Measurements from ENCODE around the gene MACROD1. TPM values are rescaled to one million over a fixed set of nuclear protein-coding genes. Genes with fewer than 3 reads are reported as not detected.

The MACROD1 gene
- total and polyA plus RNA-seq, 7 donors = 14.2 to 33.9 (median 23.3) TPM

DNA sequence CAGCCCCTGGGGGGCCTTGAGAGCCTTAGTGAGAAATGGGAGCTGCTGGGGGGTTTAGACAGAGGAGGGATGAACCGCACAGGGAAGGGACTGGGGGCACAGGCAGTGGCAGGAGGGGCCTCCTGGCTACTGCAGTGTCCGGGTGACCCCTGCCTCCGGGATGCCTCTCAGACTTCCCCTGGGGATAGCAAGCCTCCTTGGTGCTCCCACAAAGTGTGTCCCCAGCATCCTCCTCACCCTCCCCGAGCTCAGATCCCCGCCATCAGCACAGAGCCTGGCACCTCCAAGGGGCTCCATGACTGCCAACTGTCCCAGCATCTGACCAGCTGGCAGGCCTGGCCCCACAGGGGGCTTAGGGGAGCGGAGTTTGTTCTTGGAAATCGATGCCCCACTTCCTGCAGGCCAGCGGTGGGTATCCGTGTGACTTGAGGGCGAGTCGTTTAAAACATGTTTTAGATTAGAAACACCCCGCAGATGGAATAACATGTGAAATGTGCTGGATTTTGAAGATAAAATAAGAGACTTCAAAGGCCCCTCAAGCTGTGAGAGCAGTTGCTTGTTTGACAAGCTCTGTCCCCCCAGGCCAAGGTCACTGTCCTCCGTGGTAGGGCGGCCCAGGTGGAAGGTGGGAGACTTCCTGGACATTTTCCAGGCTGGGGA, 143.7 kb downstream of the MACROD1 start:
- Histone ChIP-seq H3K4me1 (no peaks in the 10 kb centered on the region), H3K27ac (no peak overlapping the region), H3K9me3 (no peaks in the 10 kb centered on the region), H3K36me3 (no peaks in the 10 kb centered on the region), H3K4me3 (no peak overlapping the region), H3K27me3 (no peaks in the 10 kb centered on the region)
- intact Hi-C loops (cut with DNase I) = no loop called here
- no peak for TF ChIP-seq POLR2AphosphoS5 (IDR thresholded peaks at IDR 0.05)
- TF ChIP-seq, protein P1, sequence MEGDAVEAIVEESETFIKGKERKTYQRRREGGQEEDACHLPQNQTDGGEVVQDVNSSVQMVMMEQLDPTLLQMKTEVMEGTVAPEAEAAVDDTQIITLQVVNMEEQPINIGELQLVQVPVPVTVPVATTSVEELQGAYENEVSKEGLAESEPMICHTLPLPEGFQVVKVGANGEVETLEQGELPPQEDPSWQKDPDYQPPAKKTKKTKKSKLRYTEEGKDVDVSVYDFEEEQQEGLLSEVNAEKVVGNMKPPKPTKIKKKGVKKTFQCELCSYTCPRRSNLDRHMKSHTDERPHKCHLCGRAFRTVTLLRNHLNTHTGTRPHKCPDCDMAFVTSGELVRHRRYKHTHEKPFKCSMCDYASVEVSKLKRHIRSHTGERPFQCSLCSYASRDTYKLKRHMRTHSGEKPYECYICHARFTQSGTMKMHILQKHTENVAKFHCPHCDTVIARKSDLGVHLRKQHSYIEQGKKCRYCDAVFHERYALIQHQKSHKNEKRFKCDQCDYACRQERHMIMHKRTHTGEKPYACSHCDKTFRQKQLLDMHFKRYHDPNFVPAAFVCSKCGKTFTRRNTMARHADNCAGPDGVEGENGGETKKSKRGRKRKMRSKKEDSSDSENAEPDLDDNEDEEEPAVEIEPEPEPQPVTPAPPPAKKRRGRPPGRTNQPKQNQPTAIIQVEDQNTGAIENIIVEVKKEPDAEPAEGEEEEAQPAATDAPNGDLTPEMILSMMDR (IDR thresholded peaks at IDR 0.05) = no peak
- no peak for TF ChIP-seq EP300 (IDR thresholded peaks at IDR 0.05)
- no peak for TF ChIP-seq POLR2A (IDR thresholded peaks at IDR 0.05)
- WGBS, 2 donors = 90 to 91% methylated on average over 14 of the region's 14 CpGs
- DNase-seq = no peak

DNA sequence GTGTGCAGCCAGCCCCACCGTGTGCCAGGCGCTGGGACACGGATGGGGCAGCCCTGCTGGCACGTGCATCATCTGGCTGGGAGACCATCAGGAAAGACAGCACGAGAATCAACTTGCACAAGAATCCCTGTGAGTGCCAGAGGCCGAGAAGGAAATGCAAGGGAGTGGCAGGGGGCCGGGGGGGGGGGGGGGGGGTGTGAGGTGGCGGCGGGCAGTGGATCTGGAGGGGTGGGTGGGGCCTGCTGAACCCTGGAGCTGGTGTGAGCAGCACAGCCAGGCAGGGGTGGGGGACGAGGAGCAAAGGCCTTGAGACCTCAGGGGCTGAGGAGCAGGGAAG, 144.2 kb downstream of the MACROD1 start:
- no peaks in the 10 kb centered on the region for H3K36me3 ChIP-seq
- no peak for DNase-seq
- no peaks in the 10 kb centered on the region for H3K27me3 ChIP-seq
- no peak overlapping the region for H3K4me3 ChIP-seq
- intact Hi-C loops (cut with DNase I) = no loop called here
- H3K9me3 ChIP-seq = no peaks in the 10 kb centered on the region
- no peaks in the 10 kb centered on the region for H3K4me1 ChIP-seq
- TF ChIP-seq, protein P1 (IDR thresholded peaks at IDR 0.05) = no peak
- TF ChIP-seq POLR2A (IDR thresholded peaks at IDR 0.05) (no peak), POLR2AphosphoS5 (IDR thresholded peaks at IDR 0.05) (no peak), EP300 (IDR thresholded peaks at IDR 0.05) (no peak)
- H3K27ac ChIP-seq = no peak overlapping the region
- WGBS, 2 donors = 56 to 69% methylated on average over 10 of the region's 10 CpGs

DNA sequence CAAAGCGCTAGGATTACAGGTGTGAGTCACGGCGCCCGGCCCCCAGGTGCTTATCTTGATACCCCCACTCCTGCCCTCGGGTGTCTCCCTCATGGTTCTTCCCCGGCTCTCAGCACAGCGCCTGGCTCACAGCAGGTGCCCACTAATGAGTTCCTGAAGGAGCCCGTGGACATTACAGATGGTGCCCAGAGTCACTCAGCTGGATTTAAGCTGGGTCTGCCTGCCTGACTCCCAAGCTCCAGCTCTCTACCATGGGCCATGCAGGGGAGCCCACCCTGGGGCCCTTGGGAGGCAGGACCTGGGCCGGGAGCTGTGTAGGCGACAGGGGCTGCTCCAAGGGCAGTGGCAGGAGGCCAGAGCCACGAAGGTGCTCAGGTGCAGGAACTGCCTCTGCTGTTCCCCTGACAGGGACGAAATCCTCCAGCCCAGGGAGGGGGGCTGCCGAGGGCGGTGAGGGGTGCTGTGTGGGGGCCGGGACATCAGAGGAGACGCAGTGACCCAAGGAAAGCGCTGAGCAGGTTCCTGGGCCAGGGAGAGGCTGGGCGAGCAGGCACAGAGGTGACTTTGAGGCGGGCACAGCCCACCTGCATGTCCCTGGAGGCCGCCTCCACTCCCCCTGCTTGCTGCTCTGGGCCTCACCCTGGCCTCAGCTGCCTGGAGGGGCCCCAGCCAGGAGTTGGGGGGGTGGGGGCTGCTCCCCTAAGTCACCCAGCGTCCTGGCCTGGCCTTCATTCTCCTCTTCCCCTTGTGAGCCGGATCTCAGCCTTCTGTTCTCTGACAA, 144.7 kb downstream of the MACROD1 start:
- Histone ChIP-seq H3K36me3 (no peaks in the 10 kb centered on the region), H3K4me1 (no peaks in the 10 kb centered on the region), H3K27me3 (no peaks in the 10 kb centered on the region), H3K4me3 (no peak overlapping the region), H3K9me3 (no peaks in the 10 kb centered on the region), H3K27ac (no peak overlapping the region)
- 86 to 88% methylated on average over 22 of the region's 22 CpGs for WGBS, 2 donors
- TF ChIP-seq, protein P1 (IDR thresholded peaks at IDR 0.05) = no peak
- no peak for DNase-seq
- intact Hi-C loops (cut with DNase I) = no loop called here

GRCh38 chr11:64019106-64020037, 146.5 kb downstream of the MACROD1 start:
- TF ChIP-seq POLR2A (IDR thresholded peaks at IDR 0.05) (no peak), EP300 (IDR thresholded peaks at IDR 0.05) (no peak), POLR2AphosphoS5 (IDR thresholded peaks at IDR 0.05) (no peak)
- TF ChIP-seq, protein P1 (IDR thresholded peaks at IDR 0.05) = no peak
- Histone ChIP-seq H3K36me3 (no peaks in the 10 kb centered on the region), H3K27me3 (no peaks in the 10 kb centered on the region), H3K27ac (no peak overlapping the region), H3K4me1 (no peaks in the 10 kb centered on the region), H3K4me3 (no peak overlapping the region), H3K9me3 (no peaks in the 10 kb centered on the region)
- intact Hi-C loops (cut with DNase I) = no loop called here
- 69 to 87% methylated on average over 27 of the region's 27 CpGs for WGBS, 2 donors
- no peak for DNase-seq
